GM13976 (cell line): ENCODE data around the gene GARIN5A.

Experiments
- DNase-seq: peaks from one replicate; pipeline ENCODE4 v3.0.0; 2012; ENCODE audit warnings: low spot score
- in situ Hi-C: fragments of 300-500 bp; cut with MboI; formaldehyde crosslinking; loops from one replicate; pipeline ENCODE4 v1.12.0; 2022; ENCODE audit warnings: low sequenced_read_pairs, mixed read lengths, inconsistent platforms; ENCODE audit not compliant: unreplicated experiment
- TF ChIP-seq, protein P1 (sequence below): IDR thresholded peaks from 2 replicates; pipeline ENCODE4 v1.5.1; 2012; ENCODE audit warnings: borderline replicate concordance, mild to moderate bottlenecking; ENCODE audit not compliant: insufficient read depth; ENCODE audit errors: extremely low read depth, missing control alignments, control extremely low read depth

The GARIN5A gene

GRCh38 chr19:50459638-50460037, 17.0 kb downstream of the GARIN5A start:
- TF ChIP-seq, protein P1, sequence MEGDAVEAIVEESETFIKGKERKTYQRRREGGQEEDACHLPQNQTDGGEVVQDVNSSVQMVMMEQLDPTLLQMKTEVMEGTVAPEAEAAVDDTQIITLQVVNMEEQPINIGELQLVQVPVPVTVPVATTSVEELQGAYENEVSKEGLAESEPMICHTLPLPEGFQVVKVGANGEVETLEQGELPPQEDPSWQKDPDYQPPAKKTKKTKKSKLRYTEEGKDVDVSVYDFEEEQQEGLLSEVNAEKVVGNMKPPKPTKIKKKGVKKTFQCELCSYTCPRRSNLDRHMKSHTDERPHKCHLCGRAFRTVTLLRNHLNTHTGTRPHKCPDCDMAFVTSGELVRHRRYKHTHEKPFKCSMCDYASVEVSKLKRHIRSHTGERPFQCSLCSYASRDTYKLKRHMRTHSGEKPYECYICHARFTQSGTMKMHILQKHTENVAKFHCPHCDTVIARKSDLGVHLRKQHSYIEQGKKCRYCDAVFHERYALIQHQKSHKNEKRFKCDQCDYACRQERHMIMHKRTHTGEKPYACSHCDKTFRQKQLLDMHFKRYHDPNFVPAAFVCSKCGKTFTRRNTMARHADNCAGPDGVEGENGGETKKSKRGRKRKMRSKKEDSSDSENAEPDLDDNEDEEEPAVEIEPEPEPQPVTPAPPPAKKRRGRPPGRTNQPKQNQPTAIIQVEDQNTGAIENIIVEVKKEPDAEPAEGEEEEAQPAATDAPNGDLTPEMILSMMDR, result no peak
- DNase-seq, result no peak
- in situ Hi-C loops, result loop anchor here (5.0 kb wide), 1 partner anchor 87 kb away; no protein-coding TSS in a partner anchor

- TF ChIP-seq, protein P1, result no peak
- in situ Hi-C loops, result no loop called here
- no peak for DNase-seq
Measured at GRCh38 chr19:50459067-50459456, 17.6 kb downstream of the GARIN5A start.

DNA sequence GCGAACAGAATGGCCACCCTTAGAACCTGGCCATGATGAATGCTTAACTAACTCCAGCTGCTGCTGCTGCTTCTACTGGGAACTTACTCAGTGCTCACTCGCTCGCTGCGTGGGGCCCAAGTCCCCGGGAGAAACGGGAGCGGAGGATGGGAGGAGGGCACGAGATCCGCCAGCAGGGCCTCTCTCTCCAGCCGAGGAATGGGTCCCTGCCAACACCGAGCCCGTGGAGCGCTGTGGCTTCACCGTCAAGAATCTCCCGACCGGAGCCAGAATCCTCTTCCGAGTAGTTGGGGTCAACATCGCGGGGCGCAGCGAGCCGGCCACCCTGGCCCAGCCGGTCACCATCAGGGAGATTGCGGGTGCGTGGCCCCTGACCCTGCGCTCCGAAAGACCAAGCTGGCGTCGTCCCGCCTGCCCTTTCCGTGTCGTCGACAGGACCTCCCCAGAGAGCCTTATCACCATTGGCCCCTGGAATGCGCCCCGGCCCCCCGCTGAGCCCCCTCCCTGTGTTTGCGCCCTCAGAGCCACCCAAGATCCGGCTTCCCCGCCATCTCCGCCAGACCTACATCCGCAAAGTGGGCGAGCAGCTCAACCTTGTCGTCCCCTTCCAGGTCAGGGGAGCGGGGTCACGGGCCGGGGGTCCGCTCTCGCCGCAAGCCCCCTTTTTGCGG, 18.1 kb downstream of the GARIN5A start:
- TF ChIP-seq, protein P1, result no peak
- in situ Hi-C loops, result no loop called here
- no peak for DNase-seq

GRCh38 chr19:50457300-50457699, 19.3 kb downstream of the GARIN5A start:
- no peak for DNase-seq
- in situ Hi-C loops, result no loop called here
- TF ChIP-seq, protein P1, result no peak

DNA sequence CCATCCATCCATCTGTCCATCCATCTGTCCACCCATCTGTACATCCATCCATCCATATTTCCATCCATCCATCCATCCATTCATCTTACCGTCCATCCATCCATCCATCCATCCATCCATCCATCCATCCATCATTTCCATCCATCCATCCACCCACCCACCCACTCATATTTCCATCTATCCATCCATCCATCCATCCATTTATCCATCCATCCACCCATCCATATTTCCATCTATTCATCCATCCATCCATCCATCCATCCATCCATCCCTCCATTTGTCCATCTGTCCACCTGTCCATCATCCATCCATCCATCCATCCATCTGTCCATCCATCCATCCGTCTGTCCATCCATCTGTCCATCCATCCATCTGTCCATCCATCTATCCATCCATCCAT, 20.7 kb downstream of the GARIN5A start:
- TF ChIP-seq, protein P1, result no peak
- in situ Hi-C loops, result no loop called here
- DNase-seq, result no peak

- TF ChIP-seq, protein P1, result no peak
Measured at GRCh38 chr19:50453243-50453642, 23.4 kb downstream of the GARIN5A start.

More at GRCh38 chr19:50453243-50453642, 23.4 kb downstream of the GARIN5A start:
- in situ Hi-C loops, result no loop called here
- DNase-seq, result no peak
